K562 (cell line): ENCODE measurements around the gene AP1AR. TPM values are rescaled to one million over a fixed set of nuclear protein-coding genes. Genes with fewer than 3 reads are reported as not detected.

ENCODE experiments used
- ATAC-seq: fragments of 200-7000 bp; cut with Tn5 transposase; 3 replicates; pipeline ENCODE4 v1.9.1; 2020; ENCODE audit warnings: moderate library complexity
- BruUV-seq: library from RNA; stranded (reverse); fragments of 400-500 nt; replicated peaks from 2 replicates; lab custom pipeline; 2021; lab: Mats Ljungman, UMichigan
- CTCF ChIA-PET: fragments of 300-600 bp; formaldehyde crosslinking; extraction: SDS; loops from one replicate; lab custom pipeline; 2021; ENCODE audit warnings: low intra/inter-chr PET ratio; lab: Yijun Ruan, JAX
- POLR2A ChIA-PET: fragments of 300-600, 350-650 bp; sonication (Branson Sonifier 250); formaldehyde crosslinking; extraction: SDS; loops from one replicate; lab custom pipeline; 2021; ENCODE audit warnings: antibody characterized with exemption, inconsistent platforms; lab: Yijun Ruan, JAX
- DNase-seq, 4 experiments: peaks; one replicate each; pipeline versions ENCODE4 v3.0.0 to v3.0.0-alpha.2; 2011 to 2018; ENCODE audit warnings: low spot score in 3 of 4, mixed read lengths in 3 of 4; ENCODE audit errors: extremely low read depth in 1 of 4
- FAIRE-seq: peaks from 2 replicates; lab custom pipeline; 2011; peaks lifted over from hg19 to GRCh38; lab: Jason Lieb, UNC
- H2AFZ ChIP-seq: 2 replicates; pipeline ENCODE4 v1.6.0; 2011; ENCODE audit warnings: low read depth, low read length, control low read depth, inconsistent platforms
- H3K27ac ChIP-seq: fragments of 200-600 bp; 3 replicates; pipeline ENCODE4 v1.8.0; 2011; ENCODE audit warnings: low read depth, mild to moderate bottlenecking, control low read depth, inconsistent platforms, low read length, moderate library complexity, mixed read lengths; ENCODE audit errors: extremely low read depth
- H3K27me3 ChIP-seq, 2 experiments: fragments of 300-600 bp in 1 of 2; 2 replicates in 1 of 2; 3 replicates in 1 of 2; pipeline versions ENCODE4 v1.6.0 to v1.8.0; 2011; ENCODE audit warnings: inconsistent platforms in 2 of 2, low read length in 2 of 2, mild to moderate bottlenecking in 1 of 2, mixed read lengths in 1 of 2, moderate library complexity in 1 of 2; ENCODE audit not compliant: control insufficient read depth in 2 of 2, insufficient read depth in 2 of 2
- H3K36me3 ChIP-seq: fragments of 300-600 bp; 3 replicates; pipeline ENCODE4 v1.8.0; 2011; ENCODE audit warnings: mild to moderate bottlenecking, low read length, inconsistent platforms; ENCODE audit not compliant: control insufficient read depth, insufficient read depth
- H3K4me1 ChIP-seq, 2 experiments: fragments of 200-600 bp in 1 of 2; replicated peaks in 1 of 2; 2 replicates in 1 of 2; 3 replicates in 1 of 2; pipeline versions ENCODE4 v1.5.1 to v1.8.0; 2011; ENCODE audit warnings: inconsistent platforms in 2 of 2, low read length in 2 of 2, mild to moderate bottlenecking in 1 of 2, mixed read lengths in 1 of 2, moderate library complexity in 1 of 2; ENCODE audit not compliant: control insufficient read depth in 2 of 2, insufficient read depth in 2 of 2
- H3K4me2 ChIP-seq: 2 replicates; pipeline ENCODE4 v1.6.1; 2011; ENCODE audit warnings: low read length, control low read depth, inconsistent platforms, mixed read lengths; ENCODE audit not compliant: insufficient read depth
- H3K4me3 ChIP-seq: fragments of 200-600 bp; sonication (generic), shearing (Covaris generic); 2 replicates; pipeline ENCODE4 v1.5.1; 2016; ENCODE audit warnings: control low read depth, inconsistent platforms
- H3K79me2 ChIP-seq: fragments of 200-600 bp; 3 replicates; pipeline ENCODE4 v1.8.0; 2011; ENCODE audit warnings: low read length, inconsistent platforms; ENCODE audit not compliant: control insufficient read depth, insufficient read depth
- H3K9ac ChIP-seq, 2 experiments: 2 replicates each; pipeline versions ENCODE4 v1.6.0 to v1.6.1; 2011; ENCODE audit warnings: low read depth in 2 of 2, low read length in 2 of 2, control low read depth in 1 of 2, inconsistent platforms in 1 of 2, mild to moderate bottlenecking in 1 of 2, mixed read lengths in 1 of 2; ENCODE audit not compliant: insufficient read depth in 1 of 2
- H3K9me1 ChIP-seq: one replicate; pipeline ENCODE4 v1.6.0; 2011; ENCODE audit warnings: inconsistent platforms, mild to moderate bottlenecking, low read length, moderate library complexity; ENCODE audit not compliant: control insufficient read depth, insufficient read depth
- H3K9me3 ChIP-seq: replicated peaks from 2 replicates; pipeline ENCODE4 v1.5.1; 2011; ENCODE audit warnings: low read depth, low read length, inconsistent platforms; ENCODE audit not compliant: control insufficient read depth, insufficient read depth
- H4K20me1 ChIP-seq: replicated peaks from 2 replicates; pipeline ENCODE4 v1.6.1; 2011; ENCODE audit warnings: low read length, inconsistent platforms, mixed read lengths; ENCODE audit not compliant: control insufficient read depth, insufficient read depth
- ARID3A ChIP-seq: IDR thresholded peaks from 2 replicates; pipeline ENCODE4 v1.6.1; 2012; ENCODE audit warnings: low read depth, low read length, improper control_type of control experiment, borderline replicate concordance
- ASH1L ChIP-seq: fragments of 450-650 bp; IDR thresholded peaks from 2 replicates; pipeline ENCODE4 v1.6.1; 2018; ENCODE audit warnings: borderline replicate concordance, mild to moderate bottlenecking, low read depth; ENCODE audit not compliant: partially characterized antibody
- ATF3 ChIP-seq, 2 experiments: fragments of 450-650 bp in 1 of 2; sonication (generic) in 1 of 2; formaldehyde crosslinking in 1 of 2; IDR thresholded peaks in 1 of 2; conservative IDR thresholded peaks in 1 of 2; 2 replicates each; pipeline versions ENCODE4 v1.6.1 to v1.8.1; 2016 to 2023; ENCODE audit warnings: mild to moderate bottlenecking in 2 of 2, moderate library complexity in 2 of 2, inconsistent platforms in 1 of 2, missing genetic modification reagents in 1 of 2
- E2F3 ChIP-seq: fragments of 250-450 bp; sonication (Bioruptor Pico); IDR thresholded peaks from 2 replicates; pipeline ENCODE4 v1.4.0; 2020; ENCODE audit warnings: mild to moderate bottlenecking
- ELK1 ChIP-seq: sonication (generic); formaldehyde crosslinking; IDR thresholded peaks from 2 replicates; pipeline ENCODE4 v1.8.1; 2022; ENCODE audit warnings: missing genetic modification reagents
- HSF4 ChIP-seq: fragments of 250-450 bp; sonication (Bioruptor Pico); IDR thresholded peaks from 2 replicates; pipeline ENCODE4 v2.1.2; 2022; ENCODE audit warnings: mild to moderate bottlenecking, moderate library complexity, borderline replicate concordance
- JUNB ChIP-seq: fragments of 450-650 bp; formaldehyde crosslinking; conservative IDR thresholded peaks from 2 replicates; pipeline ENCODE4 v1.4.0; 2020; ENCODE audit warnings: mild to moderate bottlenecking
- NCOA4 ChIP-seq: fragments of 450-650 bp; IDR thresholded peaks from 2 replicates; pipeline ENCODE4 v1.6.1; 2018; ENCODE audit warnings: mild to moderate bottlenecking; ENCODE audit not compliant: partially characterized antibody
- NR2C2 ChIP-seq, 2 experiments: fragments of 200-800 bp in 1 of 2; sonication (Bioruptor generic) in 1 of 2; sonication (generic) in 1 of 2; formaldehyde crosslinking in 1 of 2; IDR thresholded peaks; 2 replicates each; pipeline versions ENCODE4 v1.6.1 to v1.8.0; 2016 to 2022; ENCODE audit warnings: mild to moderate bottlenecking in 1 of 2, missing compliant biosample characterization in 1 of 2, missing genetic modification characterization in 1 of 2, missing genetic modification reagents in 1 of 2
- POU5F1 ChIP-seq: fragments of 150-350 bp; IDR thresholded peaks from 2 replicates; pipeline ENCODE4 v1.6.1; 2014; ENCODE audit warnings: borderline replicate concordance, low read length, low read depth, mild to moderate bottlenecking; ENCODE audit not compliant: partially characterized antibody
- RAD21 ChIP-seq, 2 experiments: fragments of 250-450 bp in 1 of 2; fragments of 450-650 bp in 1 of 2; sonication (Bioruptor Pico) in 1 of 2; formaldehyde crosslinking in 1 of 2; IDR thresholded peaks in 1 of 2; conservative IDR thresholded peaks in 1 of 2; 2 replicates each; pipeline versions ENCODE4 v1.4.0 to v1.8.0; 2020 to 2022; ENCODE audit warnings: mild to moderate bottlenecking in 2 of 2, moderate library complexity in 1 of 2
- RBM14 ChIP-seq: fragments of 200-400 bp; formaldehyde crosslinking; IDR thresholded peaks from 2 replicates; pipeline ENCODE4 v1.6.1; 2018; ENCODE audit warnings: low read depth, mild to moderate bottlenecking, low read length, moderate library complexity, borderline replicate concordance; ENCODE audit not compliant: insufficient read depth
- RUNX1 ChIP-seq: sonication (generic); IDR thresholded peaks from 2 replicates; pipeline ENCODE4 v1.6.1; 2016; ENCODE audit warnings: antibody characterized with exemption, low read depth
- ZNF184 ChIP-seq: sonication (generic); formaldehyde crosslinking; IDR thresholded peaks from 2 replicates; pipeline ENCODE4 v1.5.0; 2020; ENCODE audit warnings: missing genetic modification reagents
- WGBS: fragments of 100-300 bp; shearing (Covaris generic); methylation state at CpG from one replicate; pipeline ENCODE4 v1.1.6; 2016; ENCODE audit warnings: low coverage, mixed read lengths; ENCODE audit not compliant: insufficient coverage; ENCODE audit errors: missing lambda C conversion rate; 5-methylcytosine and 5-hydroxymethylcytosine counted together
- in situ Hi-C: fragments of 300-500 bp; cut with MboI; formaldehyde crosslinking; loops from 4 replicates; pipeline ENCODE4 v1.15.0; 2018; ENCODE audit warnings: inconsistent platforms, mixed read lengths
- intact Hi-C: fragments of 100-400 bp; cut with micrococcal nuclease; formaldehyde crosslinking; loops from 2 replicates; pipeline ENCODE4 v1.14.2; 2022
- polyA plus RNA-seq, 8 experiments: library from polyadenylated mRNA; depleted of rRNA in 4 of 8; stranded (reverse) in 5 of 8; unstranded in 3 of 8; fragments of >200 nt; fragmentation: Nextera tagmentation in 2 of 8; fragmentation: Illumina TruSeq in 1 of 8; extraction: Ambion mirVana in 2 of 8; extraction: Trizol in 1 of 8; gene quantifications; 2 replicates each; pipeline versions ENCODE4 v1.2.1 to v1.2.3, GENCODE V29; 2011 to 2014; ENCODE audit warnings: inconsistent platforms in 1 of 8, missing spikeins in 1 of 8
- total RNA-seq, 7 experiments: library from RNA; depleted of rRNA in 6 of 7; stranded (reverse); fragments of >200 nt in 6 of 7; fragmentation: Illumina TruSeq in 2 of 7; extraction: Trizol in 2 of 7; gene quantifications; 2 replicates each; pipeline versions ENCODE4 v1.2.1 to v1.2.3, GENCODE V29; 2011 to 2021; ENCODE audit warnings: low replicate concordance in 1 of 7

The AP1AR gene
- total and polyA plus RNA-seq, 9 of the 15 experiments (the other 6 are each of a cell fraction or from before 2014, with no cell fraction given), result 2.6 to 20.7 (median 12.2) TPM

GRCh38 chr4:112315446-112315845, 83.9 kb downstream of the AP1AR start (continued):
- TF ChIP-seq NCOA4 (no peak), POU5F1 (no peak), JUNB (CRISPR knock-in tag) (no peak), HSF4 (CRISPR knock-in tag) (no peak)
- TF ChIP-seq, all 486 proteins: peak for 0

GRCh38 chr4:112316360-112316759, 84.8 kb downstream of the AP1AR start:
- no peaks in the 10 kb centered on the region for H3K79me2 ChIP-seq
- H3K9ac ChIP-seq, result no peak overlapping the region
- no peak overlapping the region for H3K27ac ChIP-seq
- no peak overlapping the region for H3K4me3 ChIP-seq
- DNase-seq (no peak), ATAC-seq (no peak), FAIRE-seq (no peak)
- intact Hi-C loops, result no loop called here
- POLR2A ChIA-PET, result interaction anchor here (0.6 kb wide), 1 partner anchor 317 kb away, joined by 3 read pairs; no protein-coding TSS in a partner anchor
- H3K4me1 ChIP-seq, result peaks cover 0 to 13% of the 10 kb centered on the region in 2 experiments; a peak in 4 of 5 replicates
- H3K9me3 ChIP-seq, result no peaks in the 10 kb centered on the region
- CTCF ChIA-PET, result no interaction called here
- no peak overlapping the region for H2AFZ ChIP-seq
- WGBS, result 35% methylated on average over 2 of the region's 2 CpGs
- no peak overlapping the region for H3K4me2 ChIP-seq
- BruUV-seq, result no TSS peak
- no peaks in the 10 kb centered on the region; the same call in 1 of the 2 replicates for H4K20me1 ChIP-seq
- in situ Hi-C loops, result no loop called here
- H3K36me3 ChIP-seq, result no peaks in the 10 kb centered on the region
- H3K9me1 ChIP-seq, result no peaks in the 10 kb centered on the region
- no peaks in the 10 kb centered on the region; a peak in 1 of 5 replicates for H3K27me3 ChIP-seq
- TF ChIP-seq NR2C2 (CRISPR knock-in tag; IDR thresholded peaks at IDR 0.05), result no peak
- TF ChIP-seq NR2C2 (tag; IDR thresholded peaks at IDR 0.05), result no peak
- TF ChIP-seq RAD21 (CRISPR knock-in tag; conservative IDR thresholded peaks at IDR 0.05 in 1 of 2, IDR thresholded peaks at IDR 0.05 in 1 of 2), result no peak
- TF ChIP-seq RBM14, result no peak
- no peak for TF ChIP-seq ATF3 (IDR thresholded peaks at IDR 0.05)
- no peak for TF ChIP-seq ATF3 (CRISPR knock-in tag; conservative IDR thresholded peaks at IDR 0.05)
- TF ChIP-seq ARID3A, result no peak
- no peak for TF ChIP-seq ASH1L
- TF ChIP-seq RUNX1, result no peak
- TF ChIP-seq ZNF184, result no peak
- TF ChIP-seq ELK1 (CRISPR knock-in tag), result no peak
- TF ChIP-seq E2F3, result no peak
